GM21723 (cell line): ENCODE data around the gene SLC17A2.
"Not testable (repeated sequence)": the region's sequence is repeated elsewhere in the genome, so short reads cannot be mapped to it uniquely, and the experiment has no call there.

ENCODE experiments used
- ATAC-seq: cut with Tn5 transposase; IDR thresholded peaks from one replicate; pipeline ENCODE4 v1.9.1; 2021; ENCODE audit warnings: mild to moderate bottlenecking, moderate library complexity; ENCODE audit not compliant: unreplicated experiment

Gene SLC17A2

GRCh38 chr6:25951296-25952032, 21.0 kb upstream of the SLC17A2 start:
- ATAC-seq = no peak

GRCh38 chr6:25950297-25950696, 19.8 kb upstream of the SLC17A2 start:
- no peak for ATAC-seq

- ATAC-seq = no peak
These were observed 19.2 kb upstream of the SLC17A2 start for GRCh38 chr6:25949695-25950094.

GRCh38 chr6:25947492-25947891, 17.0 kb upstream of the SLC17A2 start:
- ATAC-seq = not testable (repeated sequence)

DNA sequence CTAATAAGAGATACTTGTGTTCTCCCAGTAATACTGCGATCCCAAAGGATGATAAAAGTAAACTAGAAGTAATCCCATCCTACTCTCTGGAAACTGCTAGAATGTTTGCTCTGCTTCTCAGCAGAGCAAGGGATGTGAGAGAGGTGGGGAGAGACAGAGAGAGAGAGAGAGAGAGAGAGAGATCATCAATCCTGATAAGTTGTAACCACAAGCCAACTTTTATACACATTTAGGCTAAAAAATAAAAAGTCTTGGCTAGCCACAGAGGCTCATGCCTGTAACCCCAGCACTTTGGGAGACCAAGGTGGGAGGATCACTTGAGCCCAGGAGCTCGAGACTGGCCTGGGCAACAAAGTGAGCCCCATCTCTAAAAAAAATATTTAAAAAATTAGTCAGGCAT, 16.1 kb upstream of the SLC17A2 start:
- no peak for ATAC-seq

DNA sequence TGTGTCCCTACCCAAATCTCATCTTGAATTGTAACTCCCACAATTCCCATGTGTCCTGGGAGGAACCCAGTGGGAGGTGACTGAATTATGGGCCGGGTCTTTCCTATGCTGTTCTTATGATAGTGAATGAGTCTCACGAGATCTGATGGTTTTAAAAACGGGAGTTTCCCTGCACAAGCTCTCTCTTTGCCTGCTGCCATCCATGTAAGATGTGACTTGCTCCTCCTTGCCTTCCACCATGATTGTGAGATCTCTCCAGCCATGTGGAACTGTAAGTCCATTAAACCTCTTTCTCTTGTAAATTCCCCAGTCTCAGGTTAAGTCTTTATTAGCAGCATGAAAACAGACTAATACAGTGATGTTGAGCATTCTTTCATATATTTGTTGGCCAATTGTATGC, 15.2 kb upstream of the SLC17A2 start:
- not testable (repeated sequence) for ATAC-seq

DNA sequence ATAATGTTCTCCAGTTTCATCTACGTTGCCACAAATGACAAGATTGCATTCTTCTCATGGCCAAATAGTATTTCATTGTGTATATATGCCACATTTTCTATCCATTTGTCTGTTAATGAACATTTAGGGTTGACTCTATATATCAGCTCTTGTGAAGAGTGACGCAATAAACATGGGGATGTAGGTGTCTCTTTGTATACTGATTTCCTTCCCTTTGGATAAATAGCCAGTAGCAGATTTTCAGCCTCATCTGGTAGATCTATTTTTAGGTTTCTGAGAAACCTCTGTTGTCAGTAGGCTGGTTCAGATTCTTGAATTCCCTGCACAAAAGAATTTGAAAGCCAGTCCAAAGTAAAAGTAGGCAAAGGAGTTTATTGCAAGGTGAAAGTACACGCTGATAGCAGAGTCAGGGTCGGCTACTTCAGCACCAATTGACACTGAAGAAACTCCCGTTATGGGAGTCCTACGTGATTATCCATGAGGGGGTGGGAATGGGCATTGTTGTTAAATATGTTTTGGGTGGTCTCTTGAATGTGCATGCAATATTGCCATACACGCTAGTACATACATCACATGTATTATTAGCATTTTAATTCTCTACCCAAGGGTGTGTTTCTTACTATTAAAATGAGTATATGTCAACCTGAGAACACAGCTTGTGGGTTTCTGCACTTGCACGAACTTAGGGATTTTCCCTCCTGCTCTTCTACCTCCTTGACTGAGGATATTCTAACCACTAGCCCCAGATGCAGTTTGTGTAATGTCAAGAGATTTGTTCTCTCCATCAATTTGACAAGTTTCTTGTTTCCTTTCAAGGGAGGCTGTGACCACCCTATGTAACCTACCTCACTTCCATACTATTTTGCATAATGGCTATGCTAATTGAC, 14.4 kb upstream of the SLC17A2 start:
- ATAC-seq = peak; percentile 95

DNA sequence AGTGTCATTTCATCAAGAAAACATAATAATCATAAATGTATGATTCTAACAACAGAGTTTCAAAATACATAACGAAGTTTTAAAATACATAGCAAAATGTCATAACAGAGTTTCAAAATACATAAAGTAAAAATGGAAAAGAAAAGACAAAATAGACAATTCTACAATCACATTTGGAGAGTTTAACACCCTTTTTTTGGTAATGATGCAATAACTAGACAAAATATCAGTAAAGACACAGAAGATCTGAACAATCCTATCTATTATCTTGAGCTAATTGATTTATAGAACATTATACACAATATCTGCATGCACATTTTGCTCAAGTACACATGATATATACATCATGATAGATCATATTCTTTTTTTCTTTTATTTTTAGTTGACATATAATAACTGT, 13.4 kb upstream of the SLC17A2 start:
- no peak for ATAC-seq

GRCh38 chr6:25942561-25943147, 12.2 kb upstream of the SLC17A2 start:
- no peak for ATAC-seq

GRCh38 chr6:25939593-25939992, 9.1 kb upstream of the SLC17A2 start:
- no peak for ATAC-seq

GRCh38 chr6:25935953-25936352, 5.5 kb upstream of the SLC17A2 start:
- ATAC-seq = no peak

GRCh38 chr6:25934735-25935313, 4.3 kb upstream of the SLC17A2 start:
- ATAC-seq = no peak

GRCh38 chr6:25934156-25934555, 3.7 kb upstream of the SLC17A2 start:
- no peak for ATAC-seq

GRCh38 chr6:25931411-25931709, 869 bp upstream of the SLC17A2 start:
- no peak for ATAC-seq

- not testable (repeated sequence) for ATAC-seq
These were observed 706 bp downstream of the SLC17A2 start for GRCh38 chr6:25929785-25930184.

DNA sequence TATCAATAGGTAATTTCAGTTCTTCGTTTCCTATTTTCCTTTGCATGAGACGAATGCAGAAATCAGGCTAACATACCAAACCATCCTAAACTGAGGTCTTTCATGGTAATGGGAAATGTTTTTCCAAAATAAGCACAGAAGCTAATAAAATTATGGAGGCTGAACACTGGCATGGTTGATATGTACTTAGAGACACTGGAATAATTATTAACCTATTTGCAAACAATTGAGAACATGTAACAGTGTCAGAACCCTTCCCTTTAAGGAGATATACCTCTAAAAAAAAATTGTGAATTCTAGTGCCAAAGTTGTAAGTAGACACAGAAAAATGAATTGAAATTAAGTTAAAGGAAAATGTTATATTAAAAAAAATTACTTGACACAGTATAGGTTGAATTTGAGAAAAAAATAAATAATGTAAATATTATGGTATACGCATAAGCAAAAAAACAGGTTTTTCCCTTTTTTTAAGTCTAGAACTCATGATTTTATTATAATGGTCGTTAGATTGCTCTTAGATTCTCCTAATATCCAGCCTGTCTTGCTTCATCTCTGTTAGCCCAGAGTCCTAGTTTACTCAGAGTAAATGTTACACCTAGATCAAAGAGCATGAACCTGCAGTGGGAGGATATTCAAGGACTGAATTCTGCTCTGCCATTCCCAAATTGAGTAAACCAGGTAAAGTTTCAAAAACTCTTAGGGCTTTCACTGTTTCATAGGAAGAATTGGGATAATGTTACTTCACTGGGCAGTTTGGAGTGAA, 1.7 kb downstream of the SLC17A2 start:
- no peak for ATAC-seq

GRCh38 chr6:25927756-25928216, 2.7 kb downstream of the SLC17A2 start:
- ATAC-seq = no peak

GRCh38 chr6:25927178-25927577, 3.3 kb downstream of the SLC17A2 start:
- ATAC-seq = no peak

GRCh38 chr6:25925876-25926275, 4.6 kb downstream of the SLC17A2 start:
- no peak for ATAC-seq

- no peak for ATAC-seq
These were observed 8.2 kb downstream of the SLC17A2 start for GRCh38 chr6:25922301-25922700.
